HG02938 (cell line): ENCODE measurements around the gene PTPN11.
"Not testable (repeated sequence)": the region's sequence is repeated elsewhere in the genome, so short reads cannot be mapped to it uniquely, and the experiment has no call there.

Source experiments
- ATAC-seq: cut with Tn5 transposase; IDR thresholded peaks from one replicate; pipeline ENCODE4 v1.9.1; 2021; ENCODE audit warnings: mild to moderate bottlenecking, moderate library complexity; ENCODE audit not compliant: unreplicated experiment

Gene PTPN11

GRCh38 chr12:112513471-112513870, 94.7 kb downstream of the PTPN11 start:
- no peak for ATAC-seq

GRCh38 chr12:112514456-112514855, 95.7 kb downstream of the PTPN11 start:
- ATAC-seq = no peak

- ATAC-seq = no peak
Measured at GRCh38 chr12:112514926-112515642, 96.3 kb downstream of the PTPN11 start.

- ATAC-seq = no peak
Measured at GRCh38 chr12:112515868-112516267, 97.1 kb downstream of the PTPN11 start.

- ATAC-seq = no peak
Measured at GRCh38 chr12:112517730-112518364, 99.1 kb downstream of the PTPN11 start.

- ATAC-seq = no peak
Measured at GRCh38 chr12:112518365-112518735, 99.6 kb downstream of the PTPN11 start.

- ATAC-seq = not testable (repeated sequence)
Measured at GRCh38 chr12:112519841-112520340, 101.1 kb downstream of the PTPN11 start.

- no peak for ATAC-seq
Measured at GRCh38 chr12:112523856-112524255, 105.1 kb downstream of the PTPN11 start.

GRCh38 chr12:112524269-112524668, 105.5 kb downstream of the PTPN11 start:
- no peak for ATAC-seq

GRCh38 chr12:112524676-112525425, 106.1 kb downstream of the PTPN11 start:
- no peak for ATAC-seq

GRCh38 chr12:112525426-112525809, 106.7 kb downstream of the PTPN11 start:
- no peak for ATAC-seq

- no peak for ATAC-seq
Measured at GRCh38 chr12:112527082-112527481, 108.3 kb downstream of the PTPN11 start.

- ATAC-seq = no peak
Measured at GRCh38 chr12:112527501-112527900, 108.8 kb downstream of the PTPN11 start.

- no peak for ATAC-seq
Measured at GRCh38 chr12:112528521-112528920, 109.8 kb downstream of the PTPN11 start.

GRCh38 chr12:112530941-112531340, 112.2 kb downstream of the PTPN11 start:
- no peak for ATAC-seq

- ATAC-seq = no peak
Measured at GRCh38 chr12:112532106-112532505, 113.4 kb downstream of the PTPN11 start.

- no peak for ATAC-seq
Measured at GRCh38 chr12:112533528-112533927, 114.8 kb downstream of the PTPN11 start.

- no peak for ATAC-seq
Measured at GRCh38 chr12:112535017-112535416, 116.3 kb downstream of the PTPN11 start.

- ATAC-seq = no peak
Measured at GRCh38 chr12:112535637-112536366, 117.1 kb downstream of the PTPN11 start.

GRCh38 chr12:112536367-112536730, 117.6 kb downstream of the PTPN11 start:
- no peak for ATAC-seq

GRCh38 chr12:112537710-112538396, 119.1 kb downstream of the PTPN11 start:
- no peak for ATAC-seq
